Transverse colon (tissue), 4 donors: Measurements from ENCODE around the gene TTC39A.

ENCODE experiments used
- CTCF ChIP-seq, 5 experiments: fragments of 200-600 bp in 3 of 5; fragments of 450-650 bp in 2 of 5; sonication (generic) in 3 of 5; IDR thresholded peaks; 1 replicate in 2 of 5; 2 replicates in 3 of 5; pipeline ENCODE4 v1.5.1; 2016 to 2017; ENCODE audit warnings: antibody characterized with exemption in 5 of 5, inconsistent platforms in 3 of 5, mild to moderate bottlenecking in 2 of 5, moderate library complexity in 1 of 5
- POLR2A ChIP-seq: fragments of 450-650 bp; IDR thresholded peaks from one replicate; pipeline ENCODE4 v1.6.1; 2016; ENCODE audit warnings: antibody characterized with exemption, mild to moderate bottlenecking, moderate library complexity
- POLR2AphosphoS5 ChIP-seq, 3 donors: sonication (generic); formaldehyde crosslinking; IDR thresholded peaks; one replicate each; pipeline ENCODE4 v1.6.1; 2016; ENCODE audit warnings: antibody characterized with exemption in 3 of 3

GRCh38 chr1:51295926-51296325 lies 34.4 kb downstream of the TTC39A start:
- no peak for TF ChIP-seq CTCF (IDR thresholded peaks at IDR 0.05)
- TF ChIP-seq POLR2A = no peak
- no peak for TF ChIP-seq POLR2AphosphoS5 (IDR thresholded peaks at IDR 0.05)
